Suprapubic skin (tissue), 4 donors: ENCODE results near the gene TMC2. TPM values are rescaled to one million over a fixed set of nuclear protein-coding genes. Genes with fewer than 3 reads are reported as not detected.

ENCODE experiments used
- DNase-seq, 2 donors: peaks; one replicate each; pipeline ENCODE4 v3.0.0-alpha.2; 2019; ENCODE audit warnings: low spot score in 2 of 2
- H3K27ac ChIP-seq: fragments of 200-600 bp; sonication (generic); one replicate; pipeline ENCODE4 v1.5.1; 2019
- H3K27me3 ChIP-seq: fragments of 200-600 bp; sonication (generic); one replicate; pipeline ENCODE4 v1.5.1; 2019
- H3K36me3 ChIP-seq: fragments of 200-600 bp; sonication (generic); one replicate; pipeline ENCODE4 v1.5.1; 2019
- H3K4me1 ChIP-seq: fragments of 200-600 bp; sonication (generic); one replicate; pipeline ENCODE4 v1.5.1; 2019
- H3K4me3 ChIP-seq: fragments of 200-600 bp; sonication (generic); one replicate; pipeline ENCODE4 v1.5.1; 2019; ENCODE audit warnings: mild to moderate bottlenecking
- H3K9me3 ChIP-seq: fragments of 200-600 bp; sonication (generic); one replicate; pipeline ENCODE4 v1.5.1; 2019
- EP300 ChIP-seq: sonication (generic); formaldehyde crosslinking; IDR thresholded peaks from one replicate; pipeline ENCODE4 v1.6.1; 2017; ENCODE audit warnings: antibody characterized with exemption
- POLR2A ChIP-seq, 2 donors: fragments of 450-650 bp; IDR thresholded peaks; one replicate each; pipeline ENCODE4 v1.6.1; 2017; ENCODE audit warnings: antibody characterized with exemption in 2 of 2, mild to moderate bottlenecking in 2 of 2, moderate library complexity in 2 of 2
- POLR2AphosphoS5 ChIP-seq, 3 donors: sonication (generic); formaldehyde crosslinking; IDR thresholded peaks; one replicate each; pipeline ENCODE4 v1.6.1; 2017; ENCODE audit warnings: antibody characterized with exemption in 3 of 3
- WGBS: methylation state at CpG from one replicate; pipeline ENCODE4 v1.1.5; 2018; 5-methylcytosine and 5-hydroxymethylcytosine counted together
- total RNA-seq, 4 donors: library from RNA; depleted of rRNA; stranded (reverse); fragments of >200 nt; gene quantifications; one replicate each; pipeline ENCODE4 v1.1.0, GENCODE V29; 2016
- TF ChIP-seq, protein P1 (sequence below), 2 donors: fragments of 200-600 bp in 1 of 2; fragments of 450-650 bp in 1 of 2; sonication (generic) in 1 of 2; IDR thresholded peaks; one replicate each; pipeline ENCODE4 v1.5.1; 2016 to 2019; ENCODE audit warnings: antibody characterized with exemption in 2 of 2, mild to moderate bottlenecking in 1 of 2, moderate library complexity in 1 of 2

TMC2 gene
- total RNA-seq, 4 donors from 2014 or later = not detected

GRCh38 chr20:2603816-2604505, 67.6 kb downstream of the TMC2 start:
- H3K4me3 ChIP-seq = no peak overlapping the region
- H3K4me1 ChIP-seq = no peaks in the 10 kb centered on the region
- no peaks in the 10 kb centered on the region for H3K36me3 ChIP-seq
- DNase-seq = no peak
- H3K9me3 ChIP-seq = peaks cover 6% of the 10 kb centered on the region
- no peaks in the 10 kb centered on the region for H3K27me3 ChIP-seq
- TF ChIP-seq EP300 (no peak), POLR2A (IDR thresholded peaks at IDR 0.05) (no peak), POLR2AphosphoS5 (IDR thresholded peaks at IDR 0.05) (no peak)
- TF ChIP-seq, protein P1, sequence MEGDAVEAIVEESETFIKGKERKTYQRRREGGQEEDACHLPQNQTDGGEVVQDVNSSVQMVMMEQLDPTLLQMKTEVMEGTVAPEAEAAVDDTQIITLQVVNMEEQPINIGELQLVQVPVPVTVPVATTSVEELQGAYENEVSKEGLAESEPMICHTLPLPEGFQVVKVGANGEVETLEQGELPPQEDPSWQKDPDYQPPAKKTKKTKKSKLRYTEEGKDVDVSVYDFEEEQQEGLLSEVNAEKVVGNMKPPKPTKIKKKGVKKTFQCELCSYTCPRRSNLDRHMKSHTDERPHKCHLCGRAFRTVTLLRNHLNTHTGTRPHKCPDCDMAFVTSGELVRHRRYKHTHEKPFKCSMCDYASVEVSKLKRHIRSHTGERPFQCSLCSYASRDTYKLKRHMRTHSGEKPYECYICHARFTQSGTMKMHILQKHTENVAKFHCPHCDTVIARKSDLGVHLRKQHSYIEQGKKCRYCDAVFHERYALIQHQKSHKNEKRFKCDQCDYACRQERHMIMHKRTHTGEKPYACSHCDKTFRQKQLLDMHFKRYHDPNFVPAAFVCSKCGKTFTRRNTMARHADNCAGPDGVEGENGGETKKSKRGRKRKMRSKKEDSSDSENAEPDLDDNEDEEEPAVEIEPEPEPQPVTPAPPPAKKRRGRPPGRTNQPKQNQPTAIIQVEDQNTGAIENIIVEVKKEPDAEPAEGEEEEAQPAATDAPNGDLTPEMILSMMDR (IDR thresholded peaks at IDR 0.05) = no peak
- H3K27ac ChIP-seq = no peak overlapping the region
- 72% methylated on average over 7 of the region's 7 CpGs for WGBS

- H3K4me3 ChIP-seq = no peak overlapping the region
- WGBS = 57% methylated on average over 3 of the region's 3 CpGs
- no peaks in the 10 kb centered on the region for H3K4me1 ChIP-seq
- H3K36me3 ChIP-seq = no peaks in the 10 kb centered on the region
- H3K27me3 ChIP-seq = no peaks in the 10 kb centered on the region
- no peak for TF ChIP-seq EP300
- no peak for TF ChIP-seq POLR2AphosphoS5 (IDR thresholded peaks at IDR 0.05)
- TF ChIP-seq POLR2A (IDR thresholded peaks at IDR 0.05) = no peak
- TF ChIP-seq, protein P1 (IDR thresholded peaks at IDR 0.05) = no peak
- peaks cover 6% of the 10 kb centered on the region for H3K9me3 ChIP-seq
- no peak overlapping the region for H3K27ac ChIP-seq
- no peak for DNase-seq
These were observed 68.1 kb downstream of the TMC2 start for GRCh38 chr20:2604506-2604835.

DNA sequence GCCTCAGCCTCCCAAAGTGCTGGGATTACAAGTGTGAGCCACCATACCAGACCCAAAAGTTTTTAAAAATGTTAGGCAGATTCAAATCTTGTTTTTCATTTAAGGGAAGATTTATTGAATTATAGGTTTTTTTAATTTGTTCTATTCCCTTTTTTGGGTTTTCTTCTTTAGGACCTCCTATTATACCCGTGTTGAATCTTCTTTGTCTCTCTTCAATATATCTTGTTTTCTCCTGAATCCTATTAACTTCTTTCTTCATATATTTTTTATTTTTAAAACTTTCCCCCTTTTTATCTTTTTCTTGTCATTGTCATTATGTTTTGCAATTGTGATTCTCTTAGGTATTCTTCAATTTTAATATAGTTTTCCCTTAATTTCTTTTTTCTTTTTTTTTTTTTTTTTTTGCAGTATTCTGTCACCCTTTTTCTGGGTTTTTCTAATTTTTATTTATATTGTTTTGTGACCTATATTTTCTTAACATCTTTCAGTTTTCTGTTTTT, 70.2 kb downstream of the TMC2 start:
- 97% methylated on average over 1 of the region's 1 CpG for WGBS
- no peak overlapping the region for H3K4me3 ChIP-seq
- H3K36me3 ChIP-seq = no peaks in the 10 kb centered on the region
- peaks cover 6% of the 10 kb centered on the region for H3K9me3 ChIP-seq
- H3K27me3 ChIP-seq = peaks cover 5% of the 10 kb centered on the region
- DNase-seq = no peak
- TF ChIP-seq, protein P1 (IDR thresholded peaks at IDR 0.05) = no peak
- TF ChIP-seq POLR2A (IDR thresholded peaks at IDR 0.05) (no peak), EP300 (no peak), POLR2AphosphoS5 (IDR thresholded peaks at IDR 0.05) (no peak)
- no peaks in the 10 kb centered on the region for H3K4me1 ChIP-seq
- no peak overlapping the region for H3K27ac ChIP-seq

GRCh38 chr20:2610326-2610725, 74.0 kb downstream of the TMC2 start:
- DNase-seq = no peak
- peaks cover 23% of the 10 kb centered on the region for H3K27me3 ChIP-seq
- 81% methylated on average over 6 of the region's 6 CpGs for WGBS

GRCh38 chr20:2610941-2611720, 74.8 kb downstream of the TMC2 start:
- TF ChIP-seq POLR2A (IDR thresholded peaks at IDR 0.05) (no peak), EP300 (no peak), POLR2AphosphoS5 (IDR thresholded peaks at IDR 0.05) (no peak)
- TF ChIP-seq, protein P1 (IDR thresholded peaks at IDR 0.05) = no peak
- H3K36me3 ChIP-seq = no peaks in the 10 kb centered on the region
- H3K4me1 ChIP-seq = no peaks in the 10 kb centered on the region
- peaks cover 23% of the 10 kb centered on the region for H3K27me3 ChIP-seq
- no peak overlapping the region for H3K4me3 ChIP-seq
- H3K27ac ChIP-seq = no peak overlapping the region
- WGBS = 64% methylated on average over 6 of the region's 6 CpGs
- peaks cover 6% of the 10 kb centered on the region for H3K9me3 ChIP-seq
- no peak for DNase-seq

More at GRCh38 chr20:2610326-2610725, 74.0 kb downstream of the TMC2 start:
- Histone ChIP-seq H3K27ac (no peak overlapping the region), H3K36me3 (no peaks in the 10 kb centered on the region), H3K4me3 (no peak overlapping the region), H3K4me1 (no peaks in the 10 kb centered on the region), H3K9me3 (peaks cover 6% of the 10 kb centered on the region)
- TF ChIP-seq POLR2AphosphoS5 (IDR thresholded peaks at IDR 0.05) = no peak
